ENCODE results near the gene FCF1.
A peak's percentile ranks its signal among the peaks of the same experiment; 100 is the strongest.

The FCF1 gene

DNA sequence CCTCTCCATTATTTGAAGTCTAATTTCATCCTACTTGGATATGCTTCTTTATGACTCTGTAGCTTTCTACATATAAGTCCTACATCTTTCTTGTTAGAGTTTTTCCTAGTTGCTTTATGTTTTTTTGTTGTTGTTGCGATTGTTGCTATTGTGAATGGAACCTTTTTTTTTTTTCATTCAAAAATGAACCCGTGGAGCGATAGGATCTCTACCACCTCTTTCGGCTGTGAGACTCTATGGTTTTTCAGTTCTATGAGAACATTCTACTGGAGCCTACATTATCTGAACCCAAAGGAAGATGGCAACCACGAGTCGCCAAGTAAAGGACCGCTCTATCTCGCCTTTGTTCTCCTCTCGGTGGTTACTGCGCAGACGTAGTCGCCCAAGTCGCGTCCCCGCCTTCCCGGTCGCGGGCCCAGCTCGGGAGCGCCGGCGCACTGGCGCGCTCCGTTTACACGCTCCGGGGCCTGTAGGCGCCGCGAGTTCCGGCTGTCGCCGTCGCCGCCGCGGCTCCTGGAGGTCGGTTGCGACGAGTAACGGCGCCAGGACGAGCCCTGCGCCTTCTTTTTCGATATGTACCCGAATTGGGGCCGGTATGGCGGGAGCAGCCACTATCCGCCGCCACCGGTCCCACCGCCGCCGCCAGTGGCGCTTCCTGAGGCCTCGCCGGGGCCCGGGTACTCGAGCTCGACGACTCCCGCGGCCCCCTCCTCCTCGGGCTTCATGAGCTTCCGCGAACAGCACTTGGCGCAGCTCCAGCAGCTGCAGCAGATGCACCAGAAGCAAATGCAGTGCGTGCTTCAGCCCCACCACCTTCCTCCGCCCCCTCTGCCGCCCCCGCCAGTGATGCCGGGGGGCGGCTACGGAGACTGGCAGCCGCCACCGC lies 50.2 kb downstream of the FCF1 start, which contains the start of gene YLPM1:
YLPM1 (plus strand) TSS at position 400 of the 886 bp plus-strand sequence; CDS start at position 574, 174 bp downstream.
- peak; percentile 98 for DNase-seq (ENCODE audit: low read depth)
- peak; percentile 74 for TF ChIP-seq CTCF (conservative IDR thresholded peaks at IDR 0.05; ENCODE audit: low read length)
- H3K4me3 ChIP-seq (ENCODE audit: low read length) = peak within 1 kb of the TSS; percentile 80

- H3K4me3 ChIP-seq (ENCODE audit: low read length) = peak overlapping the region; percentile 80
- no peak for TF ChIP-seq CTCF (conservative IDR thresholded peaks at IDR 0.05; ENCODE audit: low read length)
- DNase-seq (ENCODE audit: low read depth) = peak; percentile 16
These were observed 51.0 kb downstream of the FCF1 start for GRCh38 chr14:74763803-74764531.

- H3K4me3 ChIP-seq (ENCODE audit: low read length) = peak overlapping the region; percentile 80
- TF ChIP-seq CTCF (conservative IDR thresholded peaks at IDR 0.05; ENCODE audit: low read length) = no peak
- DNase-seq (ENCODE audit: low read depth) = no peak
These were observed 52.8 kb downstream of the FCF1 start for GRCh38 chr14:74765721-74766120.

GRCh38 chr14:74771399-74771798 lies 58.5 kb downstream of the FCF1 start:
- DNase-seq (ENCODE audit: low read depth) = no peak
- no peak overlapping the region for H3K4me3 ChIP-seq (ENCODE audit: low read length)
- no peak for TF ChIP-seq CTCF (conservative IDR thresholded peaks at IDR 0.05; ENCODE audit: low read length)

- no peak for DNase-seq (ENCODE audit: low read depth)
- no peak for TF ChIP-seq CTCF (conservative IDR thresholded peaks at IDR 0.05; ENCODE audit: low read length)
- H3K4me3 ChIP-seq (ENCODE audit: low read length) = no peak overlapping the region
These were observed 71.7 kb downstream of the FCF1 start for GRCh38 chr14:74784634-74785033.

GRCh38 chr14:74785056-74785613 lies 72.2 kb downstream of the FCF1 start:
- no peak overlapping the region for H3K4me3 ChIP-seq (ENCODE audit: low read length)
- TF ChIP-seq CTCF (conservative IDR thresholded peaks at IDR 0.05; ENCODE audit: low read length) = no peak
- no peak for DNase-seq (ENCODE audit: low read depth)

Data from AG10803 (cell line).